ENCODE results near the gene CDH23.

CDH23 gene

DNA sequence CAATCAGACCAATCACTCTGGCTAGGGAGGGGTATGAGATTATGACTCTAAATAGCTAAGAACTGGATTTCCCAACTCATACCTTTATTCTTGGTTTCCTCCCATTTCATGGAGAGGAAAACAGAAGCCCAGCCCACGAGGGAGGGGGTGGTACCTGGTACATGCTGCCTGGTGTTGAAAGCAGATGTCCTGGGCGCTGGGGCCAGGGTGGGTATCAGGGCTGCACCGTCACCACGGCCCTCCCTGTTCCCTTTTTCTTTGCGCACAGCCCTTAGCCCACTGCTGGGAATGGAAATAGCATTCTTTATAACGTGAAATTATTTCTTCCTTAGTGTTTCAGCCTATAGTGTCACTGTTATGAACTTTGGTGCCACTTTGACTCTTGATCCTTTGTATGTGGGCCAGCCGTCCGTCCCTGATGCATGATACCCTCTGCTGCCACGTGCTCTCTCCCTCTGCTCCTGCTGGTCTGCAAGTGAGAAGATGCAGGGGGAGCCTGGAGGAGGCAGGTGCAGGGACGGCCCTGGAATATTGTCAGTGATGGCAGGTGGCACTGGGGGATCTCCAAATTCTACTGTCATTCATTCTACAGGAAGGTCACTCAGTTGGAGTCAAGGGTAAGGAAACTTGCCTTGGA, 158.5 kb downstream of the CDH23 start:
- H3K9ac ChIP-seq (ENCODE audit: insufficient read length, low read depth) = no peak overlapping the region
- no peaks in the 10 kb centered on the region for H3K36me3 ChIP-seq (ENCODE audit: insufficient read depth, insufficient read length, low read length)
- DNase-seq (ENCODE audit: low read depth, low spot score) = no peak
- no peak for TF ChIP-seq ZNF274 (IDR thresholded peaks at IDR 0.05; ENCODE audit: low read depth, low read length)
- TF ChIP-seq YY1 (IDR thresholded peaks at IDR 0.05; ENCODE audit: insufficient read depth, insufficient read length) = no peak
- TF ChIP-seq SUZ12 (IDR thresholded peaks at IDR 0.05; ENCODE audit: extremely low read depth, insufficient read depth, insufficient read length) = no peak
- no peak overlapping the region for H3K4me3 ChIP-seq (ENCODE audit: insufficient read length, low read depth)
- H3K4me1 ChIP-seq (ENCODE audit: insufficient read depth, insufficient read length) = peaks cover 11% of the 10 kb centered on the region
- no peaks in the 10 kb centered on the region for H3K9me3 ChIP-seq (ENCODE audit: insufficient read depth, low read length)
- H3K27me3 ChIP-seq (ENCODE audit: insufficient read depth, insufficient read length) = no peaks in the 10 kb centered on the region

DNA sequence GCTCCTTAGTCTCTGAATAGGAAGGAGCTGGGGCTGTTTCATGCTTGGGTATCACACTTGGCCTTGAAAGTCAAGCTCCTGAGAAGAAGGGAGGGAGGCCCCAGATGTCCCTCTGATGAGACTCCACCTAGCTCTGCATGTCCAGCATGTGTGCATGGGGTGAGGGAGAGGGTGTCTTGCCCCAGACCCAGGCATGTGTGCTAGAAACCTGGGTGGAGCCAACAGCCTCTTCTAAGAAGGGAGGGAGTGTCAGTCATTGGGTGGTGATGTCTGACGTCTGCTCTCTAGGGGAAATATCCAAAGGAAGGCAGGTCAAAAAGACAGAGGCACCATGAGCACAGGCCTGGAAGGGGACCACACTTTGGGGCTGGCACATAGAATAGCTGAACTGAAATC, 159.0 kb downstream of the CDH23 start:
- DNase-seq (ENCODE audit: low read depth, low spot score) = no peak
- no peaks in the 10 kb centered on the region for H3K9me3 ChIP-seq (ENCODE audit: insufficient read depth, low read length)
- TF ChIP-seq YY1 (IDR thresholded peaks at IDR 0.05; ENCODE audit: insufficient read depth, insufficient read length) = no peak
- TF ChIP-seq SUZ12 (IDR thresholded peaks at IDR 0.05; ENCODE audit: extremely low read depth, insufficient read depth, insufficient read length) = no peak
- no peak for TF ChIP-seq ZNF274 (IDR thresholded peaks at IDR 0.05; ENCODE audit: low read depth, low read length)
- no peaks in the 10 kb centered on the region for H3K27me3 ChIP-seq (ENCODE audit: insufficient read depth, insufficient read length)
- no peak overlapping the region for H3K4me3 ChIP-seq (ENCODE audit: insufficient read length, low read depth)
- H3K36me3 ChIP-seq (ENCODE audit: insufficient read depth, insufficient read length, low read length) = no peaks in the 10 kb centered on the region
- no peak overlapping the region for H3K9ac ChIP-seq (ENCODE audit: insufficient read length, low read depth)
- H3K4me1 ChIP-seq (ENCODE audit: insufficient read depth, insufficient read length) = peaks cover 9% of the 10 kb centered on the region

DNA sequence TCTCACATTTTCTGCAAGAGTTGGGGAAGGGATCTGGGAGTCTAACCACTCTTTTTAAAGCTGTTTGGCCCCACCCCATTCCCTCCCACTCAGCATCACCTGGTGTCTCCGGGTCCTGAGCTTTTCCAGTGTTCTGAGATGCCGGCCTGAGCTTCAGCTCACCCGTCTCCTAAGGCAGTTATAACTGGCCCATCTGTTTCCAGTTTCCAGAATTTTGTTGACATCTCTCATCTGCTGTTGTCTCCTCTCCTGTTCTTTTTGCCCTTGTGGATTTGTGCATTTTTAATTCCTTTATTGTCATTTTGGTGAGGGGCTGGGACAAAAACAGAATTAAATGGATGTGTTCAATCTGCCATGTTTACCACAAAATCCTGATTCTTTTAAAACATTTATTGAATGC, 162.3 kb downstream of the CDH23 start:
- H3K4me3 ChIP-seq (ENCODE audit: insufficient read length, low read depth) = no peak overlapping the region
- H3K27me3 ChIP-seq (ENCODE audit: insufficient read depth, insufficient read length) = no peaks in the 10 kb centered on the region
- peaks cover 7% of the 10 kb centered on the region for H3K4me1 ChIP-seq (ENCODE audit: insufficient read depth, insufficient read length)
- H3K9ac ChIP-seq (ENCODE audit: insufficient read length, low read depth) = no peak overlapping the region
- no peak for DNase-seq (ENCODE audit: low read depth, low spot score)
- no peaks in the 10 kb centered on the region for H3K9me3 ChIP-seq (ENCODE audit: insufficient read depth, low read length)
- H3K36me3 ChIP-seq (ENCODE audit: insufficient read depth, insufficient read length, low read length) = no peaks in the 10 kb centered on the region
- TF ChIP-seq ZNF274 (IDR thresholded peaks at IDR 0.05; ENCODE audit: low read depth, low read length) (no peak), YY1 (IDR thresholded peaks at IDR 0.05; ENCODE audit: insufficient read depth, insufficient read length) (no peak), SUZ12 (IDR thresholded peaks at IDR 0.05; ENCODE audit: extremely low read depth, insufficient read depth, insufficient read length) (no peak)

DNA sequence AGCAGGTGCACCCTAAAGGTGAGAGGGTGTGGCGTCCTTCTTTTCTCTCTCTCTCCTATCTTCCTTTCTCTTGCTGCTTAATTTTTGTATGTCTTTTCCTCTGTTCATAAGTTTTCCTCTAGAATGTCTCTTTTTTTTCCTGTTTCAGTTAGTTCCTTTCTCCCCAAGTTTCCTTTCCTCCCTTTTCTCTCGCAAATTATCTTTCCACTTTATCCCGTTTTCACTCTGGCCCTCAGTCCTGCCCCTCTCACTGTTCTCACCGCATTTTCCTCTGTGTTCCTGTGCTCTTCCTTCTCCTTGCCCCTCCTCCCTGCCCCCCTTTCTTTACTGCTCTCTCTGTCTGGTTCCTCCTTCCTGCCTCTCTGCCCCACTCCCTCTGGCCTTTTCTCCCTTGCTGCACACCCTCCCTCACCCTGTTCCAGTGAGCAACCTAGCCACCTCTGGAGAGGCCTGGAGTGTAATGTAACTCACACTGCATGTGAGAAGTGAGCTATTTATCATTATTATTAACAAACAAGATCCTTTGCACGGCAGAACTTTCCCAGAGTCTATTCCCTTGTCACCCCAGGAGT, 164.4 kb downstream of the CDH23 start:
- no peak overlapping the region for H3K4me3 ChIP-seq (ENCODE audit: insufficient read length, low read depth)
- no peaks in the 10 kb centered on the region for H3K27me3 ChIP-seq (ENCODE audit: insufficient read depth, insufficient read length)
- TF ChIP-seq ZNF274 (IDR thresholded peaks at IDR 0.05; ENCODE audit: low read depth, low read length) = no peak
- no peak for TF ChIP-seq SUZ12 (IDR thresholded peaks at IDR 0.05; ENCODE audit: extremely low read depth, insufficient read depth, insufficient read length)
- no peak for TF ChIP-seq YY1 (IDR thresholded peaks at IDR 0.05; ENCODE audit: insufficient read depth, insufficient read length)
- H3K36me3 ChIP-seq (ENCODE audit: insufficient read depth, insufficient read length, low read length) = no peaks in the 10 kb centered on the region
- no peak for DNase-seq (ENCODE audit: low read depth, low spot score)
- no peak overlapping the region for H3K9ac ChIP-seq (ENCODE audit: insufficient read length, low read depth)
- peaks cover 8% of the 10 kb centered on the region for H3K4me1 ChIP-seq (ENCODE audit: insufficient read depth, insufficient read length)
- H3K9me3 ChIP-seq (ENCODE audit: insufficient read depth, low read length) = no peaks in the 10 kb centered on the region

DNA sequence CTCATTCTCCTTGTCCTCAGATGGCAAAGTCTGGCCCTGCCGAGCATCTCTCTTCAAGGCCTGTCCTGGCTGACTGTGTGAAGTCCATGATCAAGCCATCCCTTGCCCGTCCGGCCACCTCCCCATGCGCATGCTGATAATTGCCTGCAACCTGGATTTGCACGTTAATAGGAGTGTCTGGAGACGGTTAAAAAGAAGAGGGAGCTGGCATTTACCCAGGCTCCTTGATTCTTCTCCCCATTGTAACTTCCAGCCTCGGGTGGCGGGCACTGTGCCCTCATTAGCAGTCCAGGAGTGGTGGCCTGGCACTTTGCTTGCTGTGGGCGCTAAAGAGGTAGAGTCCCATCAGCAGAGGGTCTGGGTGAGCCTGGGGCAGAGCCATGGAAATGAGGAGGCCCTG, 165.5 kb downstream of the CDH23 start:
- no peak for DNase-seq (ENCODE audit: low read depth, low spot score)
- no peaks in the 10 kb centered on the region for H3K36me3 ChIP-seq (ENCODE audit: insufficient read depth, insufficient read length, low read length)
- H3K4me3 ChIP-seq (ENCODE audit: insufficient read length, low read depth) = no peak overlapping the region
- H3K27me3 ChIP-seq (ENCODE audit: insufficient read depth, insufficient read length) = no peaks in the 10 kb centered on the region
- TF ChIP-seq YY1 (IDR thresholded peaks at IDR 0.05; ENCODE audit: insufficient read depth, insufficient read length) (no peak), ZNF274 (IDR thresholded peaks at IDR 0.05; ENCODE audit: low read depth, low read length) (no peak), SUZ12 (IDR thresholded peaks at IDR 0.05; ENCODE audit: extremely low read depth, insufficient read depth, insufficient read length) (no peak)
- H3K9ac ChIP-seq (ENCODE audit: insufficient read length, low read depth) = no peak overlapping the region
- H3K9me3 ChIP-seq (ENCODE audit: insufficient read depth, low read length) = no peaks in the 10 kb centered on the region
- peaks cover 10% of the 10 kb centered on the region for H3K4me1 ChIP-seq (ENCODE audit: insufficient read depth, insufficient read length)

DNA sequence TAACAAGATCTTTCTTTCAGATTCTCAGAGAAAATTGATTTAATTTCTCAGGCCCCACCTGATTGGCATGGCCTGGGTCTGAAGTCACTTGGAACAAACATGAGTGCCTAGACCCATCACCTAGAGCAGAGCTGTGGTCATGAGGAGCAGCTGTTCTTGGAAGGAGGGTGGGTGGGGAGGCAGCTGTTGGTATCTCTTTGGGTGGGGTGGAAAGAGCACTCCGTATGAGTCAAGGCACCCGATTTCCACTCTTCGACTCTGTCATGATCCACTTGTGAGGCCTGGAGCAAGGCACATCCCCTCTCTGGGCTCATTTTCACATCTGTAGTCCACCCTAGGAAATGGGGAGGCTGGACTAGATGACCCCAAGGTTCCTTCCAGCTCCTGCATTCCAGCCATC, 166.2 kb downstream of the CDH23 start:
- Histone ChIP-seq H3K36me3 (ENCODE audit: insufficient read depth, insufficient read length, low read length) (no peaks in the 10 kb centered on the region), H3K4me3 (ENCODE audit: insufficient read length, low read depth) (no peak overlapping the region), H3K27me3 (ENCODE audit: insufficient read depth, insufficient read length) (no peaks in the 10 kb centered on the region), H3K9me3 (ENCODE audit: insufficient read depth, low read length) (no peaks in the 10 kb centered on the region), H3K9ac (ENCODE audit: insufficient read length, low read depth) (no peak overlapping the region), H3K4me1 (ENCODE audit: insufficient read depth, insufficient read length) (peaks cover 14% of the 10 kb centered on the region)
- no peak for DNase-seq (ENCODE audit: low read depth, low spot score)
- TF ChIP-seq YY1 (IDR thresholded peaks at IDR 0.05; ENCODE audit: insufficient read depth, insufficient read length) = no peak
- TF ChIP-seq ZNF274 (IDR thresholded peaks at IDR 0.05; ENCODE audit: low read depth, low read length) = no peak
- no peak for TF ChIP-seq SUZ12 (IDR thresholded peaks at IDR 0.05; ENCODE audit: extremely low read depth, insufficient read depth, insufficient read length)

DNA sequence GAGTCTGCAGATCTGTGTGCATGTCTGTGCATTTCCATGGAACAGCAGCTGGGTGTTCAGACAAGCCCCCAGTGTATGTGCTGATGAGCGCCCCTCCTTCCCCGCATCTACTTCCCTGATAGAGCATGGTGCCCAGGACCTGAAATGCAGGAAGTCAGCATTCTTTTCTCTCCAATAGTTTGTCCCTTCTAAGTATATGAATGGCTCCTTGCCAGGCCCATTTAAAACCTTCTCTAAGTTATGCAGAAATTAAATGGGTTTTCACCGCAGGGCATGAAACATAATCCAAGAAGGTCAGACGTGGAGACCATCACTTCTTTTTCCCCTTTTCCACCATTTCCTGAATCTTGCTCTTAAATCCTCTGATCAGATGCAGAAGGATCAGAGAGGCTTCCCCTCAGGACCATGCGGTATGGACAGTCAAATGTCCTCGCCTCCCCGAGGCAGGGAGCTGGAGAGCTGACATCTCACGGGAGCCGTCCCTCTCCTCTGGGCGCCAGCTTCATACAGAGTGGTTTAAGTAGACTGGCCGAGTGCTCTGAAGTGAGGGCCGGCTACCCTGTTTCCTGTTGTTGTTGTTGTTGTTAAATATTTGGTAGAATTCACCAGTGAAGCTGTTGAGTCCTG, 167.6 kb downstream of the CDH23 start:
- H3K9me3 ChIP-seq (ENCODE audit: insufficient read depth, low read length) = no peaks in the 10 kb centered on the region
- no peak overlapping the region for H3K4me3 ChIP-seq (ENCODE audit: insufficient read length, low read depth)
- no peaks in the 10 kb centered on the region for H3K36me3 ChIP-seq (ENCODE audit: insufficient read depth, insufficient read length, low read length)
- peaks cover 16% of the 10 kb centered on the region for H3K4me1 ChIP-seq (ENCODE audit: insufficient read depth, insufficient read length)
- no peak for TF ChIP-seq SUZ12 (IDR thresholded peaks at IDR 0.05; ENCODE audit: extremely low read depth, insufficient read depth, insufficient read length)
- TF ChIP-seq ZNF274 (IDR thresholded peaks at IDR 0.05; ENCODE audit: low read depth, low read length) = no peak
- no peak for TF ChIP-seq YY1 (IDR thresholded peaks at IDR 0.05; ENCODE audit: insufficient read depth, insufficient read length)
- no peak overlapping the region for H3K9ac ChIP-seq (ENCODE audit: insufficient read length, low read depth)
- H3K27me3 ChIP-seq (ENCODE audit: insufficient read depth, insufficient read length) = no peaks in the 10 kb centered on the region
- DNase-seq (ENCODE audit: low read depth, low spot score) = no peak

Data from NT2/D1 (cell line).